ENCODE data around the gene POTEI. TPM values are rescaled to one million over a fixed set of nuclear protein-coding genes. Genes with fewer than 3 reads are reported as not detected.
"Not testable (repeated sequence)": the region's sequence is repeated elsewhere in the genome, so short reads cannot be mapped to it uniquely, and the experiment has no call there.

Gene POTEI
- polyA plus RNA-seq, 5 donors = 0.23 to 0.90 (median 0.57) TPM

GRCh38 chr2:130510807-130511746 lies 1.9 kb upstream of the POTEI start:
- DNase-seq = not testable (repeated sequence)

GRCh38 chr2:130491073-130491472 lies 18.1 kb downstream of the POTEI start:
- not testable (repeated sequence) for DNase-seq

GRCh38 chr2:130455413-130455812 lies 53.7 kb downstream of the POTEI start:
- not testable (repeated sequence) for DNase-seq

- DNase-seq = not testable (repeated sequence)
Measured at GRCh38 chr2:130454712-130455083, 54.4 kb downstream of the POTEI start.

- DNase-seq = not testable (repeated sequence)
Measured at GRCh38 chr2:130453955-130454711, 55.0 kb downstream of the POTEI start.

- not testable (repeated sequence) for DNase-seq
Measured at GRCh38 chr2:130452897-130453296, 56.2 kb downstream of the POTEI start.

GRCh38 chr2:130451823-130452222 lies 57.3 kb downstream of the POTEI start:
- DNase-seq = not testable (repeated sequence)

GRCh38 chr2:130451278-130451677 lies 57.9 kb downstream of the POTEI start:
- DNase-seq = not testable (repeated sequence)

GRCh38 chr2:130450366-130450765 lies 58.8 kb downstream of the POTEI start:
- not testable (repeated sequence) for DNase-seq

- DNase-seq = peak; percentile 4 to 8
Measured at GRCh38 chr2:130427631-130428030, 81.5 kb downstream of the POTEI start.

- DNase-seq = not testable (repeated sequence)
Measured at GRCh38 chr2:130418845-130419244, 90.3 kb downstream of the POTEI start.

GRCh38 chr2:130416693-130417092 lies 92.4 kb downstream of the POTEI start:
- not testable (repeated sequence) for DNase-seq

Other genes with a start within 250 kb of the POTEI start
- gene IMP4, start 166.4 kb downstream of the POTEI start, polyA plus RNA-seq (ENCODE audit: insufficient read depth in 1 of 5, insufficient read length in 5 of 5, low replicate concordance in 1 of 5) = 10 to 100 TPM; 27.5 to 43.3 (median 32.6) TPM
- gene PTPN18, start 153.3 kb downstream of the POTEI start, polyA plus RNA-seq (ENCODE audit: insufficient read depth in 1 of 5, insufficient read length in 5 of 5, low replicate concordance in 1 of 5) = 10 to 100 TPM; 32.0 to 41.0 (median 37.2) TPM
- not detected for gene CFC1B, start 11.9 kb upstream of the POTEI start, polyA plus RNA-seq (ENCODE audit: insufficient read depth in 1 of 5, insufficient read length in 5 of 5, low replicate concordance in 1 of 5)
- gene CFC1, start 90.2 kb upstream of the POTEI start, polyA plus RNA-seq (ENCODE audit: insufficient read depth in 1 of 5, insufficient read length in 5 of 5, low replicate concordance in 1 of 5) = 10 to 100 TPM in 2 of 5 donors, 1 to 10 TPM in 3; 4.4 to 11.2 (median 7.9) TPM
- gene POTEJ, start 102.1 kb upstream of the POTEI start, polyA plus RNA-seq (ENCODE audit: insufficient read depth in 1 of 5, insufficient read length in 5 of 5, low replicate concordance in 1 of 5) = under 1 TPM in 4 of 5 donors, not detected in 1; 0.11 to 0.64 (median 0.14) TPM
- gene GPR148, start 219.7 kb upstream of the POTEI start, polyA plus RNA-seq (ENCODE audit: insufficient read depth in 1 of 5, insufficient read length in 5 of 5, low replicate concordance in 1 of 5) = not detected
- gene AMER3, start 246.2 kb upstream of the POTEI start, polyA plus RNA-seq (ENCODE audit: insufficient read depth in 1 of 5, insufficient read length in 5 of 5, low replicate concordance in 1 of 5) = under 1 TPM; 0.06 to 0.18 (median 0.07) TPM

Data from right lung (tissue), 5 donors.